Posterior vena cava (tissue), 2 donors: Measurements from ENCODE around the gene VAMP3. TPM values are rescaled to one million over a fixed set of nuclear protein-coding genes. Genes with fewer than 3 reads are reported as not detected.

ENCODE experiments used
- DNase-seq: peaks from one replicate; pipeline ENCODE4 v3.0.0-alpha.2; 2020; ENCODE audit warnings: low spot score
- intact Hi-C, 2 donors: fragments of 100-400 bp; cut with DNase I; formaldehyde crosslinking; loops; one replicate each; pipeline versions ENCODE4 v1.14.1 to v1.14.2; 2022 to 2023
- total RNA-seq, 2 donors: library from RNA; stranded (reverse); fragmentation: NEBNext Ultra II Directional; extraction: Animal tissue kit (Norgen Biotek cat#: 25700); gene quantifications; one replicate each; pipeline ENCODE4 v1.2.1, GENCODE V29; 2021
- donor health status: DM: yes; HTN: yes; CAD: no.
- donor health status: DM: yes; HTN: yes; CAD: no.

Gene VAMP3
- total RNA-seq, 2 donors from 2014 or later = 101 to 119 TPM

DNA sequence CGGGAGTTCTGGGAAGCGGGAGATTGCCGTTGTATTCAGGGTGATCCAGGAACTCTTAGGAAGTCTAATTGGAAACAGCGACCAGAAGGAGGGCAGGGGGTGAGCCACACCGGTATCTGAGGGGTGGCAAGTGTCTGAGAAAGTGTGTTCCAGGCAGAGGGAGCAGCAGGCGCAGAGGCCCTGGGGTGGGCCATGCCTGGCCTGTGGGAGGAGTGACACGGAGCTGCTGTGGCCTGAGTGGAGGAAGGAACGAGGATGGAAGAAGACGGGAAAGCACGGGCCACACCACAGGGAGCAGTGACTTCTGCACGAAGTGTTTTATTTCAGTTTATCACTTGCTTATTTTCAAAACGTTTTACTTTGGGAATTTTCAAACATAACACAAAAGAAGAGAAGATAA is 24.3 kb downstream of the VAMP3 start:
- DNase-seq = no peak
- intact Hi-C loops = no loop called here

DNA sequence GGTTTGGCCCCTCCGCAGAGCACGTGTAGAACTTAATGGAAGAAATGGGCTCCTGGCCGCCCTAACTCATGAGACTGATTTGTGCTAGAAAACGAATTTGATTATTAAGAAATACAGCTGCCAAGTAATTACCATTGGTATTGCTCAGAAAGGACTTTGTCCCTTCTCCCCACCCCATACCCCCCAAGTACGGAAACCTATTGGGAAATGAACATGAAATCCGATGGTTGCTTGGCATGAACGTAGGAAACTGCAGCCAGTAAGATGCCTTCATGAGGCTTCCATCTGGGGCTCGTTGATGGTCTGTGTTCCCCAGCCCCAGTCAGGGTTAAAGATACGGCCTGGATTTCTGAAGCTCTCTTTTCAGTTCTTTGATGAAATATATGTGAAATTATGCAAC is 34.4 kb downstream of the VAMP3 start:
- intact Hi-C loops = loop anchor here in 1 of 2 donors (10.0 kb wide), 1 partner anchor 99 kb away; no protein-coding TSS in a partner anchor
- DNase-seq = no peak

DNA sequence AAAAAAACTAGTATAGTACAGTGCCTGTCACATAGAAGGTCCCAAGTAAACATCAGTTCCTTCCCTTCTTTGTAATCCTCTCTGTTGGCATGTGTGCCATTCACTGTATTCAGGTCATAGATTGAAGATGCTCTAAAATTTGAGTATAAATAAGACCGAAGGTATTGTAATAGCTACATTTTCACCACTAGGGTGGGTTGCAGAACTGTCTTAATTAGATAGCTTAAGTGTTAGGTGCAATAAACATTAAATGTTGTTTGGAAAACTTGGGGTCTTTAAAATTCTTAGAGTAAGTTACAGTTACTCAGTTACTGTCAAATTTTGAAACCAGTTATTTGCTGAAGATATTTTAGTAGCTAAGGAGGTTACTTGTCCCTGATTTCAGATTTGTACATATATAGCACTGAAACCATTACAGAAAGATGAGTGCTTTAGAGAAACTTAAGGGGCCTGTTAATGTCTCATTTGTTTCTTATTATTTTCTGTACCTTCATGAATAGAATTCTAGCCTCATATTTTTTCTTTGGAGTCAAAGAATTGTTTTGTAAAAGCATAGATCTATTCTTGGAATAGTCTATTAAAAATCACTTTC is 37.3 kb downstream of the VAMP3 start:
- intact Hi-C loops = loop anchor here in 1 of 2 donors (10.0 kb wide), 1 partner anchor 96 kb away; no protein-coding TSS in a partner anchor
- DNase-seq = no peak

DNA sequence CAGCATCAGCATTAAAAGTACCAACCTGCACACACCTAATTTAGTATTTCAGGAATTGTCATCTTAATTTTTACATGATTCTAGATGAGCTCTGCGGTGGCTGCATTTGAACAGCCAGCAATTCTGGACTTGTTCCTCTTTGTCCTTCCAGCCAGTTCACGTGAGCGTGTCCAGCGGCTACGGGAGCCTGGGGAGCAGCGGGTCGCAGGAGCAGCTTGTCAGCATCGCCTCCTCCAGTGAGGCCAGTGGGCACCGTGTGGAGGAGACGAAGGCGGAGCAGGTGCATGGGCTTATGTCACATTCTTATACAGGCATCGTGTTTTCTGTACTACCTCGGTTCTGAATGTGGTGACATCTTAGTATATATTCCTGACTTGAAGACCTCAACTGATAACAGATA is 38.6 kb downstream of the VAMP3 start:
- no peak for DNase-seq
- intact Hi-C loops = loop anchor here (10.0 kb wide), 2 partner anchors 85 to 95 kb away; no protein-coding TSS in a partner anchor

GRCh38 chr1:7810395-7810794 is 39.3 kb downstream of the VAMP3 start:
- no peak for DNase-seq
- intact Hi-C loops = loop anchor here in 1 of 2 donors (10.0 kb wide), 1 partner anchor 84 kb away; no protein-coding TSS in a partner anchor

DNA sequence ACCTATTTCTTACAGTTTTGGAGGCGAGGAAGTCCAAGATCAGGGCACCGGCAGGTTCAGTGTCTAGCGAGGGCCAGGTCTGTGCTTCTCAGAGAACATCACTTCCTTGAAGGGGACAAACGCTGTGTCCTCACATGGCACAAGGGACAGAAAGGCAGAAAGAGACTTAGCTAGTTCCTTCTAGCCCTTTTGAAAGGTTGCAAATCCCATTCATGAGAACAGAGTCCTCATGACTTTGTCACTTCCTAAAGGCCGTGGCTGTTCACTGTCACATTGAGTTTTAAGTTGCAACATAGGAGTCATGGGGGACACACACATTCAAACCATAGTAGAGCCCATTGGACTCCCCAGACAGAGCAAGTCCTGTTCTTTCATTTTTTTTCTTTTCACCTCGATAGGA is 40.4 kb downstream of the VAMP3 start:
- DNase-seq = no peak

GRCh38 chr1:7813677-7814373 is 42.7 kb downstream of the VAMP3 start:
- intact Hi-C loops = loop anchor here in 1 of 2 donors (10.0 kb wide), 1 partner anchor 81 kb away; no protein-coding TSS in a partner anchor

More for the DNA sequence above, 40.4 kb downstream of the VAMP3 start:
- intact Hi-C loops = loop anchor here in 1 of 2 donors (10.0 kb wide), 1 partner anchor 83 kb away; no protein-coding TSS in a partner anchor

GRCh38 chr1:7821282-7821681 is 50.2 kb downstream of the VAMP3 start:
- intact Hi-C loops = loop anchor here in 1 of 2 donors (1.0 kb wide), 1 partner anchor 18 kb away; no protein-coding TSS in a partner anchor
- no peak for DNase-seq

More at GRCh38 chr1:7813677-7814373, 42.7 kb downstream of the VAMP3 start:
- no peak for DNase-seq

DNA sequence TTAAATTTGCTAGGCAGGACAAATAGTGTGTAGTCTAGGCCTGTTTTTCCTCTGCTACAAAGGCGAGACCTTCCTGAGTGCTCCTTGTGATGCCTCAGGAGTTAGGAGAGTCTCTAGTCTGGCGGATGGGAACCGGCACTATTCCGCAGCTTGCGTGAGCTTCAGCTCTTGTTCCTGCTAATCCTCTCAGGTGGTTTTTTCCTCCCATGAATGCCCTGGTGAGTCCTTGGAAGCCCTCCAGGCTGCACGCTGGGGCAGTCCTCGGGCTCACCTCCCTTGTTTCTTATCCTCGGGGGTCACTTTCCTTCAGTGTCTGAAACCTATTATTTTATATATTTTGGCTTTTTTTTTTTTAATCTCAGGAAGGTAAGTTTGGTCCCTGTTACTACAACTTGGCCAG is 53.6 kb downstream of the VAMP3 start:
- intact Hi-C loops = no loop called here
- no peak for DNase-seq

DNA sequence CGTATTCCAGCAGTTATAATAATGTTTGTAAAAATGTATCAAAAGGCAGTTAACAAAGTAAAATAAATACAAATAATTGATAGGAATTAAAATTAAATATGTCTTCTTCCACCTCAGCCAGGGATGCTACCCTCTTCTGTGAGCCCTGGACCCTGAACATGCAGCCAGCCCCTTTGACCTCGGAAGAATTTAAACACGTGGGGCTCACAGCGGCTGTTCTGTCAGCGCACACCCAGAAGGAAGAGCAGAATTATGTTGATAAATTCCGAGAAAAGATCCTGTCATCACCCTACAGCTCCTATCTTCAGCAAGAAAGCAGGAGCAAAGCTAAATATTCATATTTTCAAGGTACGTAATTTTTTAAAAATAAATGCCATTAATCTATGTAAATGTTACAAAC is 55.3 kb downstream of the VAMP3 start:
- intact Hi-C loops = no loop called here
- no peak for DNase-seq

- no peak for DNase-seq
- intact Hi-C loops = no loop called here
Measured at GRCh38 chr1:7827126-7827955, 56.2 kb downstream of the VAMP3 start.

Other genes with a start within 250 kb of the VAMP3 start
- 10 to 100 TPM; 11.3 to 19.0 TPM for gene PER3, start 13.0 kb downstream of the VAMP3 start, total RNA-seq
- 1 to 10 TPM in 1 of 2 donors, not detected in 1; 1.3 TPM for gene UTS2, start 81.8 kb downstream of the VAMP3 start, total RNA-seq
- gene TNFRSF9, start 169.5 kb downstream of the VAMP3 start, total RNA-seq = under 1 TPM in 1 of 2 donors, not detected in 1; 0.19 TPM
- gene PARK7, start 190.4 kb downstream of the VAMP3 start, total RNA-seq = 100 to 1,000 TPM; 192 to 209 TPM